ENCODE measurements around the gene ATG14.
A peak's percentile ranks its signal among the peaks of the same experiment; 100 is the strongest.

Gene ATG14

DNA sequence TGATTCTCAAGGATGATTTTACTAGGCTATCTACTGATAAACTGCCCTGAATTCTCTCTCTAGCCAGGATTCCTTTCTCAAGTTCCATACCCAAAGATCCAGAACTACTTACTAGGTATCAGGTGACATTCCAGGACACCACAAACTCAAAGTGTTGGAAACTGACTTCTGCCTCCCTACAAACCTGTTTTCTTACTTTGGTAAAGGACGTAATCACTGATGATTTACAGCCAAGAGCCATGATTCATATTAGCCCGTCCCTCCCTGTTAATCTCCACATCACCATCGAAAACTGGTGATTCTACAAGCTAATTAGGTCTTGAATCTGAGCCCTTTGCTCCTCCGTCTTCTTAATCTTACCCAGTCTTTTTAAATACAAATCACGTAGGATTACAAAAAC lies 1.0 kb upstream of the ATG14 start:
- H3K4me3 ChIP-seq (ENCODE audit: low read depth, low read length): no peak overlapping the region
- no peak for DNase-seq (ENCODE audit: low read depth)
- TF ChIP-seq CTCF (IDR thresholded peaks at IDR 0.05; ENCODE audit: insufficient read depth, low read depth, low read length, missing control alignments): no peak

- H3K4me3 ChIP-seq (ENCODE audit: low read depth, low read length): peak overlapping the region; percentile 99
- TF ChIP-seq CTCF (IDR thresholded peaks at IDR 0.05; ENCODE audit: insufficient read depth, low read depth, low read length, missing control alignments): no peak
- no peak for DNase-seq (ENCODE audit: low read depth)
Measured at GRCh38 chr14:55410876-55411275, 754 bp downstream of the ATG14 start.

- DNase-seq (ENCODE audit: low read depth): no peak
- no peak for TF ChIP-seq CTCF (IDR thresholded peaks at IDR 0.05; ENCODE audit: insufficient read depth, low read depth, low read length, missing control alignments)
- H3K4me3 ChIP-seq (ENCODE audit: low read depth, low read length): no peak overlapping the region
Measured at GRCh38 chr14:55404173-55404854, 7.3 kb downstream of the ATG14 start.

DNA sequence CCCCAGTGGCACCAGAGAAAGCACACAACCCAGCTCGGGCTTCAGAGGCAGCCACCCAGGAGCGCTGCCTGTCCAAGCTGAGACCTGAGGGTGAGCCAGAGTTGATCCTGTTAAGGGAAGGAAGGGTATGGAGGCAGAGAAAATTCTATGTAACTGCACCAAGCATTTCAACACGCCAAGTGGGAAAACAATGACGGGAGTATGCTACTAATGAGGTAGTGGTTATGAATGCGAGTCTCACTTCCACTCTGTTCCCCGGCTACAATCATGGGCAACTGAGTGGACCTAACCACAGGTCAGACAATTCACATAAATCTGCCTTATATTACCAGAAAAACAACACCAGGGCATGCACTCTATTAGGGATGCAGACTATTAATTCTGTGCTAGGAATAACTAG lies 9.9 kb downstream of the ATG14 start:
- TF ChIP-seq CTCF (IDR thresholded peaks at IDR 0.05; ENCODE audit: insufficient read depth, low read depth, low read length, missing control alignments): no peak
- DNase-seq (ENCODE audit: low read depth): no peak
- no peak overlapping the region for H3K4me3 ChIP-seq (ENCODE audit: low read depth, low read length)

DNA sequence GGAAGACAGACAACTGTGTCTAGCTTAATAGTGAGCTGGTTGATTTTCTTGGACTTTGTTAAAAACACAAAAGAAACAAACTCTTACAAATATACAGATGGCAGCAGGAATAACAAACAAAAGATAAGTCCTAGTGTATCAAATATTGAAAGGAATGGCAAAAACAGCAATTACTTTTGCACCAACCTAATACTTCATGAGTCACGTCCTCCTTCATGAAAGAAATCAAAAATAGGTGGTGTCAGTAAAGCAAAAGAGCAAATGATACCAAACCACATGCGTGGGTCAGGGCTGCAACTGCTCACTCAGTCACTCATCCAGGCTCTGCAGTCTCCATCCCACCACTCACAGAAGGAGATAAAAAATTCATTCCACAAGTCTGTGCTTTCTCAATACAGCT lies 11.8 kb downstream of the ATG14 start:
- no peak for DNase-seq (ENCODE audit: low read depth)
- H3K4me3 ChIP-seq (ENCODE audit: low read depth, low read length): no peak overlapping the region
- no peak for TF ChIP-seq CTCF (IDR thresholded peaks at IDR 0.05; ENCODE audit: insufficient read depth, low read depth, low read length, missing control alignments)

GRCh38 chr14:55399183-55399582 lies 12.4 kb downstream of the ATG14 start:
- no peak for TF ChIP-seq CTCF (IDR thresholded peaks at IDR 0.05; ENCODE audit: insufficient read depth, low read depth, low read length, missing control alignments)
- DNase-seq (ENCODE audit: low read depth): no peak
- no peak overlapping the region for H3K4me3 ChIP-seq (ENCODE audit: low read depth, low read length)

- H3K4me3 ChIP-seq (ENCODE audit: low read depth, low read length): no peak overlapping the region
- DNase-seq (ENCODE audit: low read depth): no peak
- no peak for TF ChIP-seq CTCF (IDR thresholded peaks at IDR 0.05; ENCODE audit: insufficient read depth, low read depth, low read length, missing control alignments)
Measured at GRCh38 chr14:55398679-55399078, 13.0 kb downstream of the ATG14 start.
